GM12878 (cell line): Measurements from ENCODE around the gene GNAT1. TPM values are rescaled to one million over a fixed set of nuclear protein-coding genes. Genes with fewer than 3 reads are reported as not detected.

Experiments
- ATAC-seq: fragments of 200-7000 bp; cut with Tn5 transposase; 3 replicates; pipeline ENCODE4 v1.9.1; 2020; ENCODE audit warnings: mild to moderate bottlenecking, moderate library complexity
- BruUV-seq: library from RNA; stranded (reverse); fragments of 400-500 nt; replicated peaks from 2 replicates; lab custom pipeline; 2021; lab: Mats Ljungman, UMichigan
- CTCF ChIA-PET: fragments of 300-600 bp; sonication (Branson Sonifier 250); formaldehyde crosslinking; extraction: SDS; loops from one replicate; lab custom pipeline; 2021; ENCODE audit warnings: inconsistent platforms; lab: Yijun Ruan, JAX
- POLR2A ChIA-PET: fragments of 350-600 bp; formaldehyde crosslinking; extraction: SDS; loops from one replicate; lab custom pipeline; 2021; ENCODE audit warnings: inconsistent platforms; lab: Charles Lee
- RAD21 ChIA-PET: fragments of 300-600 bp; sonication (Branson Sonifier 250); formaldehyde crosslinking; loops from one replicate; lab custom pipeline; 2023; ENCODE audit warnings: antibody characterized with exemption; ENCODE audit not compliant: unreplicated experiment; lab: Charles Lee
- SMC1A ChIA-PET: fragments of 300-600 bp; sonication (Branson Sonifier 250); formaldehyde crosslinking; loops from one replicate; lab custom pipeline; 2023; ENCODE audit not compliant: unreplicated experiment, uncharacterized antibody; lab: Charles Lee
- DNase-seq: peaks from one replicate; pipeline ENCODE4 v3.0.0-alpha.2; 2011; ENCODE audit warnings: low read depth, low spot score
- FAIRE-seq: peaks from 3 replicates; lab custom pipeline; 2011; peaks lifted over from hg19 to GRCh38; lab: Jason Lieb, UNC
- H2AFZ ChIP-seq: 2 replicates; pipeline ENCODE4 v1.6.0; 2011; ENCODE audit warnings: low read depth, low read length, control low read depth; ENCODE audit not compliant: control insufficient read depth
- H3K27ac ChIP-seq: 2 replicates; pipeline ENCODE4 v1.5.1; 2011; ENCODE audit warnings: control low read depth; ENCODE audit not compliant: control insufficient read depth, insufficient read depth
- H3K27me3 ChIP-seq, 2 experiments: replicated peaks in 1 of 2; 2 replicates each; pipeline versions ENCODE4 v1.6.0 to v1.6.1; 2011; ENCODE audit warnings: low read length in 1 of 2; ENCODE audit not compliant: control insufficient read depth in 2 of 2, insufficient read depth in 2 of 2
- H3K36me3 ChIP-seq, 2 experiments: 2 replicates each; pipeline ENCODE4 v1.5.1; 2011; ENCODE audit warnings: low read length in 1 of 2; ENCODE audit not compliant: control insufficient read depth in 2 of 2, insufficient read depth in 2 of 2
- H3K4me1 ChIP-seq: 2 replicates; pipeline ENCODE4 v1.6.1; 2011; ENCODE audit warnings: mild to moderate bottlenecking, low read length, moderate library complexity, mixed read lengths; ENCODE audit not compliant: control insufficient read depth, insufficient read depth
- H3K4me2 ChIP-seq: 2 replicates; pipeline ENCODE4 v1.6.0; 2011; ENCODE audit warnings: control low read depth; ENCODE audit not compliant: control insufficient read depth, insufficient read depth
- H3K4me3 ChIP-seq: fragments of 200-600 bp; sonication (generic); 2 replicates; pipeline ENCODE4 v1.5.1; 2016
- H3K79me2 ChIP-seq: 2 replicates; pipeline ENCODE4 v1.6.0; 2011; ENCODE audit warnings: low read length; ENCODE audit not compliant: control insufficient read depth, insufficient read depth
- H3K9ac ChIP-seq: 2 replicates; pipeline ENCODE4 v1.8.0; 2011; ENCODE audit warnings: low read length, control low read depth, mixed read lengths; ENCODE audit not compliant: control insufficient read depth, insufficient read depth
- H3K9me3 ChIP-seq: replicated peaks from 3 replicates; pipeline ENCODE4 v1.5.1; 2011; ENCODE audit warnings: mild to moderate bottlenecking, low read length; ENCODE audit not compliant: control insufficient read depth, insufficient read depth
- H4K20me1 ChIP-seq: 2 replicates; pipeline ENCODE4 v1.6.0; 2011; ENCODE audit not compliant: control insufficient read depth, insufficient read depth
- CBX5 ChIP-seq: sonication (generic); IDR thresholded peaks from 2 replicates; pipeline ENCODE4 v1.6.1; 2016; ENCODE audit warnings: low read depth, moderate library complexity, mild to moderate bottlenecking, inconsistent platforms
- DPF2 ChIP-seq: fragments of 450-650 bp; IDR thresholded peaks from 2 replicates; pipeline ENCODE4 v1.6.1; 2017; ENCODE audit warnings: mild to moderate bottlenecking
- EP300 ChIP-seq, 2 experiments: fragments of 150-350 bp in 1 of 2; IDR thresholded peaks; 2 replicates each; pipeline ENCODE4 v1.6.1; 2011 to 2012; ENCODE audit warnings: low read depth in 2 of 2, low read length in 2 of 2, borderline replicate concordance in 1 of 2, improper control_type of control experiment in 1 of 2, inconsistent platforms in 1 of 2; ENCODE audit not compliant: control insufficient read depth in 1 of 2
- MYB ChIP-seq: fragments of 150-350 bp; IDR thresholded peaks from 2 replicates; pipeline ENCODE4 v1.6.1; 2014; ENCODE audit warnings: mild to moderate bottlenecking, low read depth, low read length, borderline replicate concordance
- NKRF ChIP-seq: fragments of 450-650 bp; conservative IDR thresholded peaks from 2 replicates; pipeline ENCODE4 v1.6.1; 2017; ENCODE audit warnings: mild to moderate bottlenecking, moderate library complexity
- SMAD5 ChIP-seq: IDR thresholded peaks from 2 replicates; pipeline ENCODE4 v1.6.1; 2016; ENCODE audit warnings: antibody characterized with exemption, low read depth
- STAT3 ChIP-seq: IDR thresholded peaks from 2 replicates; pipeline ENCODE4 v1.6.1; 2011; ENCODE audit warnings: low read depth, low read length, improper control_type of control experiment
- TARDBP ChIP-seq: IDR thresholded peaks from 2 replicates; pipeline ENCODE4 v1.6.1; 2016; ENCODE audit warnings: borderline replicate concordance
- ZBTB33 ChIP-seq: fragments of 450-650 bp; IDR thresholded peaks from 2 replicates; pipeline ENCODE4 v1.6.1; 2017; ENCODE audit warnings: mild to moderate bottlenecking
- ZNF274 ChIP-seq: IDR thresholded peaks from one replicate; pipeline ENCODE4 v1.8.0; 2011; ENCODE audit not compliant: insufficient read length, insufficient read depth
- WGBS: methylation state at CpG from one replicate; pipeline ENCODE4 v1.1.6; 2016; ENCODE audit warnings: low lambda C conversion rate; ENCODE audit not compliant: insufficient replicate concordance, insufficient coverage; ENCODE audit errors: missing lambda C conversion rate; 5-methylcytosine and 5-hydroxymethylcytosine counted together
- in situ Hi-C: fragments of 300-500 bp; cut with MboI; formaldehyde crosslinking; loops from 9 replicates; pipeline ENCODE4 v1.14.3; 2018; ENCODE audit warnings: mixed read lengths
- intact Hi-C: fragments of 100-400 bp; cut with micrococcal nuclease; formaldehyde crosslinking; loops from one replicate; pipeline ENCODE4 v1.14.2; 2022; ENCODE audit not compliant: unreplicated experiment
- polyA plus RNA-seq, 11 experiments: library from polyadenylated mRNA; depleted of rRNA in 4 of 11; unstranded in 6 of 11; stranded (reverse) in 5 of 11; fragments of >200 nt; fragmentation: Nextera tagmentation in 4 of 11; fragmentation: Illumina TruSeq in 1 of 11; extraction: Ambion mirVana in 4 of 11; extraction: Trizol in 1 of 11; gene quantifications; 1 replicate in 1 of 11; 2 replicates in 10 of 11; pipeline versions ENCODE4 v1.2.1 to v1.2.3, GENCODE V29; 2011 to 2016; ENCODE audit warnings: inconsistent platforms in 2 of 11, missing spikeins in 2 of 11, low read depth in 1 of 11
- total RNA-seq, 4 experiments: library from RNA; depleted of rRNA in 3 of 4; stranded (reverse); fragments of >200 nt in 3 of 4; fragmentation: Illumina TruSeq in 1 of 4; extraction: Trizol in 1 of 4; gene quantifications; 2 replicates each; pipeline versions ENCODE4 v1.2.1 to v1.2.3, GENCODE V29; 2013 to 2021

GNAT1 gene
- total and polyA plus RNA-seq, 10 of the 15 experiments (the other 5 are each of a cell fraction or from before 2014, with no cell fraction given) = not detected

- no peak for TF ChIP-seq ZBTB33
These were observed 30.8 kb upstream of the GNAT1 start (continued) for GRCh38 chr3:50160561-50160983.

GRCh38 chr3:50161320-50161719 is 30.1 kb upstream of the GNAT1 start:
- FAIRE-seq = no peak
- RAD21 ChIA-PET = no interaction called here

More at GRCh38 chr3:50161320-50161719, 30.1 kb upstream of the GNAT1 start:
- Histone ChIP-seq H3K27ac (no peak overlapping the region), H4K20me1 (no peaks in the 10 kb centered on the region; the same call in 1 of the 2 replicates), H3K9ac (no peak overlapping the region), H3K27me3 (peaks cover 2 to 3% of the 10 kb centered on the region in 2 experiments; a peak in 2 of 4 replicates), H3K9me3 (no peaks in the 10 kb centered on the region), H3K4me1 (no peaks in the 10 kb centered on the region), H3K79me2 (no peaks in the 10 kb centered on the region), H2AFZ (no peak overlapping the region), H3K4me2 (no peak overlapping the region), H3K4me3 (no peak overlapping the region), H3K36me3 (no peaks in the 10 kb centered on the region)
- ATAC-seq (no peak), DNase-seq (no peak)
- in situ Hi-C loops = no loop called here
- WGBS = 71% methylated on average over 13 of the region's 13 CpGs
- intact Hi-C loops = no loop called here
- ChIA-PET POLR2A (no interaction called here), CTCF (no interaction called here), SMC1A (no interaction called here)
- no peak for TF ChIP-seq EP300 (IDR thresholded peaks at IDR 0.05; ENCODE audit: borderline replicate concordance in 1 of 2, control insufficient read depth in 1 of 2, low read depth in 2 of 2, low read length in 2 of 2)
- no peak for TF ChIP-seq CBX5
- TF ChIP-seq SMAD5 = no peak
- TF ChIP-seq MYB = no peak
- no peak for TF ChIP-seq TARDBP
- no peak for TF ChIP-seq ZNF274
- TF ChIP-seq NKRF = no peak
- no peak for TF ChIP-seq DPF2
- no peak for TF ChIP-seq STAT3
- no TSS peak for BruUV-seq
